ENCODE measurements around the gene ZNF19.
"Not testable (repeated sequence)": the region's sequence is repeated elsewhere in the genome, so short reads cannot be mapped to it uniquely, and the experiment has no call there.

ZNF19 gene
- total RNA-seq, result 0.29 to 4.7 (median 1.6) reads per million in 17 experiments

- no peak for DNase-seq
Measured at GRCh38 chr16:71489122-71489521, at the start of gene ZNF19. TSS of gene ZNF19 (minus strand) at chr16:71489324. CDS start at chr16:71482114, 7,210 bp downstream.

GRCh38 chr16:71537643-71538042 lies 48.5 kb upstream of the ZNF19 start:
- peak; percentile 38 to 63 (median 49) for DNase-seq

GRCh38 chr16:71536752-71537499 lies 47.8 kb upstream of the ZNF19 start:
- DNase-seq, result no peak

- no peak for DNase-seq
Measured at GRCh38 chr16:71532366-71532765, 43.2 kb upstream of the ZNF19 start.

DNA sequence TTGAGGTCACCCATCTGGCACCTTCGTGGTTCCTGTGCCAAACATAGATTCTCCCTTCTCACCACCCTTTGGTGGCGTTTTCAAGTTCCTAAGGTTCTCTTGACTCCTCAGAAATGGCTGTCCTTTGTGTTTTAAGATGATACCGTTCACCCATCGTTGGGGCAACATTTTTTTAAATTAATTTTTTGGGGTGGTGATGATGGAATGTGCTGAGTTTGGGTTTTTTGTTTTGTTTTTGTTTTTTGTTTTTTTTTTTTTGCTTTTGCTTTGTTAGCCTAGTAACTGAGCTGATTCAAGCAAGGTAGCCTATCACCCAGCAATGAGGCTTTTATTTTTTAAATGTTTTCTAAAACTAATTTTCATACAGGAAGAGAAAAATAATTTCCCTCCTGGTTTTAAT lies 39.7 kb upstream of the ZNF19 start:
- DNase-seq, result no peak

DNA sequence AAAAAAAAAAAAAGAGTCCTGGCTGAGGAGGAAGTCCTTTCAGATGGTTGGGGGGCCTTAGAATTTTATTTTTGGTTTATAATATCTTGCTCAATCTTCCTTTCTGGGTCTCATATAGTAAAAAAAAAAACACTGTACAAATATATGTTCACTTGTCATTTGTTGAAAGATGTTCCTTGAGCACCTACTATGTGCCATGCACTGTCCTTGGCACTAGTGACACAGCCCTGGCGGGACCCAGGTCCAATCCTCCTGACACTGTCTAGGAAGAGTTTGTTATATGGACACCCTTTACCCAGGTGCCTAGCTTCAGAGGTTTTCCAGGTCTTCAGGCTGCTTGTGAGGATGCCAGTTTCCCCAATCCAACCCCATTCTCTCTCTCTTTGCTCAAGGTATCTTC lies 39.1 kb upstream of the ZNF19 start:
- DNase-seq, result no peak

DNA sequence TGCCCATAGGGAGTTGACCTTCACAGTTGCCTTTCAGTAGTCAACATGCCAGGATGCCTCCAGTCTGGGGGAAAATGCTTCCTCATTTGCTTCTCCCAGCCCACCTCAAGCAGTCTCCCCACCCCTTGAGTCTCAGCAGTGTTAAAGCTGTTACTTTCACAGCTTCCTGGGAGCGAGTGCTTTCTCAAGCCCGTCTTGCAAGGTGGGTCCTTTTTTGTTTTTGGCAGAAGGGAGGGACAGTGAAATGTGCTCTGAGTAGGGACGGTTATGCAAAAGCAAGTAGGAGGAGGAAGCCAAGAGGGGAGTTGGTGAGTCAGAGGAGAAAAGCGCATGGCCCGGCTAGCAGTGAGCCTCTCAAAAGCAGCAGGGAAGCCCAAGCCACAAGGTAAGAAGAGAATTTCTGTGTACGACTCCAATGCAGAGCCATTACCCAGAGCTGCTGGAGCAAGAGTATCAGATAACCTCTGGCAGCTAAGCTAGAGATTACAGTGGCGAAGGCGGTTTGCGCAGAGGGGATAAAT lies 37.0 kb upstream of the ZNF19 start, which contains the start of gene CHST4:
Gene CHST4 (plus strand): TSS at position 316 of the 521 bp plus-strand sequence. CDS start 10,252 bp downstream, outside the sequence.
- peak; percentile 35 to 55 (median 50) for DNase-seq

DNA sequence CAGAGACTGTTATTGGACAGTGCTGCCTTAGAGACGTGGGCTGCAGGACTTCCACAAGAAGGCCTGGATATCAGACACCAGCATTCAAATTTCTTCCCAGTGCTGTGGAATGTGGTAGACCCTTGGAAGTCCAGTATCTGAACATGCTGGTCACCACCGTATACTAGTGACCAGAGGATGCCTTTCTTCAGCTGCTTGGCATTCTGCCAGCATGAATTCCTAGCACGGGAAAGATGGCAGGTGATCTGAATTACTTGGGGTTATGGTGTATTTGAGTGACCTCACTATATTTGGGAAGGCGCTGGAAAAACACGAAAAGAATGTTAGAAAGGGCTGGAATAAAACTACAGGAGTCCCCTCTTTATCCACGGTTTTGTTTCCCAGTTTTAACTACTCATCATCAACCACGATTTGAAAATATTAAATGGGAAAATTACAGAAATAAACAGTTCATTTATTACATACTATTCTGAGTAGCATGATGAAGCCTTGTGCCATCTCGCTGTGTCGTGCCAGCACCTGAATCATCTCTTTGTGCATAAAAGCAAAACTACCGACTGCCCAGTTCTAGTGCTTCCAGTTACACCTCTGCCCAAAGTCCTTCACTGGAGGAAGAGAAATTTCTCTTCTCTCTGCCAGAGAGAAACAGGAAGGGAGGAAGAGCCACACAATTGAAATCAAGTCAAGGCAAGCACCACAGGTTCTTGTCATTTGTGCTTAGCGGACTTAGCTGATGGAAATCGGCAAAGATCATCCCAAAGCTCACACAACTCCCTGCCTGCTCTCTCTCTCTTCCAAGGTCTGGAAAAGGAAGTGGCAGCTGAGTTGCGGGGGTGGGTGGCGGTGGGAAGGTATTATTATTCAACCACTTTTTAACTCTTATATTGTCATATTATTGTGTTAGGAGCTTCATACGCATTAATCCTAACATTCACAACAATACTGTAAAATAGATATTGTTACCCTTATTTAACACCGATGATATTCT lies 35.7 kb upstream of the ZNF19 start:
- no peak for DNase-seq

GRCh38 chr16:71520550-71520949 lies 31.4 kb upstream of the ZNF19 start:
- no peak for DNase-seq

GRCh38 chr16:71515026-71515425 lies 25.9 kb upstream of the ZNF19 start:
- no peak for DNase-seq

GRCh38 chr16:71514476-71514875 lies 25.4 kb upstream of the ZNF19 start:
- no peak for DNase-seq

DNA sequence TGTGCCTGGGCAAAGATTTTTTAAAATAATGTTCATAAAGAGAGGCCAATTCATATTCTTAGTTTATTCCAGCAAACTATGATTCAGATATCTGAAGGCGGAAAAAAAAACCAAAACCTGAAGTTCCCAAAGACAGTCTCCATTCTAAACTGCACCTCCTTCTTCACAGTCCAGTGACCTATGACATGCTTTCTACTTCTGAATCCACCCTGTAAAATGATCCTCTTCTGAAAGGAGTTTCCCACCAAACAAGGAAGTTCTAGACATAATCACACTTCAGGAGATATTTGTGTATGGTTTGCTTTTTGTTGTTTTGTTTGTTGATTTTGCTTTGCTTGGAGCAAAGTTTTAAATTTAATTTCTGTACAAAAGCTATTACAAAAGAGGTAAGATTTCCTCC lies 24.2 kb upstream of the ZNF19 start:
- DNase-seq, result no peak

DNA sequence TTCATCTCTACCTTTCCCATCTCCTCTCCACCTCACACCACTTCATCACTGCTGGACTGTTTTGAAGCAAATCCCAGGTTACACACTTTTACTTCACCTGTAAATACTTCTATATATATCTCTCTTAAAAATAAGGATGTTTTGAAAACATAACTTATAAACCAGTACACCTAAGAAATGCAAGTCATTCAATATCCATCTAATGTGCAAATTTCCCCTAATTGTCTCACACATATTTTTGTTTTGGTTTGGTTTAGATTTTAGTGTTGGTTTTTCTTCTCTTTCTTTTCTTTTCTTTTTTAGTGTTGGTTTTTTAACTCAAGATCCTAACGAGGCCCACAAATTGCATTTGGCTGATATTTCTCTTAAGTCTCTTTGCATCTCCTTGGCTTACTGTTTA lies 17.9 kb upstream of the ZNF19 start:
- no peak for DNase-seq

DNA sequence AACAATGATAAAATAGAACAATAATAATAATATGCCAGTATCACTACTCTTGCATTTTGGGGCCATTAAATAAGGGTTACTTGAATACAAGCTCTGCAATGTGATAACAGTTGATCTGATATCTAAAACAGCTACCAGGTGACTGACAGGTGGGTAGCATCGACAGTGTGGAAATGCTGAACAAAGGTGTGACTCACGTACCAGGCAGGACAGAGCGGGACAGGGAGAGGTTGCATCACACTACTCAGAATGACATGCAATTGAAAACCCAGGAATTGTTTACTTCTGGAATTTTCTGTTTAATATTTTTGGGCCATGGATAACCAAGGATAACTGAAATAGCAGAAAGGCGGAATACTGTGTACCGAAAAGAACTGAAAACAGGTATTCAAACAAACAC lies 15.8 kb upstream of the ZNF19 start:
- no peak for DNase-seq

DNA sequence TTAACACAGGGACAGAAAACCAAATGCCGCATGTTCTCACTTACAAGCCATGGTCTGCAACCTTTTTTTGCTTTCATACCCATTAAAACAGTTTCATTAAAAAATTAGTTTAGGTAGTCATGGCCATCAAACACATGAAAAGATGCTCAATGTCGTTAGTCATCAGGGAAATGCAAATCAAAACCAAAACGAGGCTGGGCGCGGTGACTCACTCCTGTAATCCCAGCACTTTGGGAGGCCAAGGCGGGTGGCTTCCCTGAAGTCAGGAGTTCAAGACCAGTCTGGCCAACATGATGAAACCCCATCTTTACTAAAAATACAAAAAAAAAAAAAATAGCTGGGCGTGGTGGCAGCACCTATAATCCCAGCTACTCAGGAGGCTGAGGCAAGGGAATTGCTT lies 14.9 kb upstream of the ZNF19 start:
- DNase-seq, result not testable (repeated sequence)

GRCh38 chr16:71501547-71501946 lies 12.4 kb upstream of the ZNF19 start:
- DNase-seq, result no peak

DNA sequence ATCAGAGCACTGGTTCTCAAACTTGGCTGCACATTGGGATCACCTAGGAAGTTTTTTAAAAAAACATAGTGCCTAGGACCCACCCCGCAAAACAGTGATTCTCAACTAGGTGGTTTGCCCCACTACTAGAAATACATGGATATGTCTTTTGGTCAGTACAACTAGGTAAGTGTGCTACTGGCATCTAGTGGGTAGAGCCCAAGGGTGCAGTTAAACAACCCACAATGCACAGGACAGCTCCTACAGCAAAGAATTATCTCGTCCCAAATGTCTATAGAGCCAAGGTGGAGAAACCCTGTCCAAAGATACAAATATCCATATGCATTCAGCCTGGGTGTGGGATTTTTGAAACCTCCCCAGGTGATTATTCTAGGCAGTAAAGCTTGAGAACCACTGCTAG lies 11.8 kb upstream of the ZNF19 start:
- no peak for DNase-seq

GRCh38 chr16:71499775-71500364 lies 10.7 kb upstream of the ZNF19 start:
- DNase-seq, result peak; percentile 64 to 75 (median 68)

- no peak for DNase-seq
Measured at GRCh38 chr16:71498031-71498430, 8.9 kb upstream of the ZNF19 start.

GRCh38 chr16:71493213-71493612 lies 4.1 kb upstream of the ZNF19 start:
- DNase-seq, result no peak

DNA sequence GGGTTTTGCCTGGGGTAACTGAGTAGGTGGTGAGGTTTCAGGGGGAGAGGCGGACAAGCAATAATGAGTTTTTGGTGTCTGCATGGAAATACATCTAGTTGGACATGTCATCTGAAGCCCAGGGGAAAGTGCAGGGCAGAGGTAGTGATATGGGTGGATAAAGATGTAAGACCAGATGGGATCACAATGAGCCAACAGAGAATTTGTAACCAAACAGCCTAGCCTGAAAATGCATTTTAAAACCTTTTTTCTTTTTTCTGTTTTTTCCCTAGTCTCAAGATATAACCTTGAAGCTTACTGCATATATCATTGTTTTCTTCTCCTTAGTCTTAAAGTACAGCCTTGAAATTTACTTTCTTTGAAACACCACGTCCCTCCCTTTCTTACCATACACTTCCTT lies 3.7 kb upstream of the ZNF19 start:
- DNase-seq, result no peak

DNA sequence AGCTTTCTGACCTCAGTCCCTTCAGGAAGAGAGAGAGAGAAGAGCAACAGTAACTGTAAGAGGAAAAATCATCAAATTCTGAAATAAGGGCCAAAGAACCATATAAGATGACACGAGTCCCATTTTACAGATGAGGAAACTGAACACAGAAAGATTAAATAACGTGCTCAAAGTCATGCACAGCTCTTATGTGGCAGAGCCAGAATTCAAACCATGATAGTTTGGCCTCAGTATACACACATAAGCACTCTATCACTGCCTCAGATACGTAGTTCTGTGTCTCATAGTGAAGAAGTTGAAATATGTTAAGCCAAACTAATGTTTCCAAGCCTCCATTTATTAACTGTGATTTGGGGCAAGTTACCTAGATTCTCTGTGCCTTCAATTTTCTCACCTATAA lies 1.9 kb upstream of the ZNF19 start:
- no peak for DNase-seq

DNA sequence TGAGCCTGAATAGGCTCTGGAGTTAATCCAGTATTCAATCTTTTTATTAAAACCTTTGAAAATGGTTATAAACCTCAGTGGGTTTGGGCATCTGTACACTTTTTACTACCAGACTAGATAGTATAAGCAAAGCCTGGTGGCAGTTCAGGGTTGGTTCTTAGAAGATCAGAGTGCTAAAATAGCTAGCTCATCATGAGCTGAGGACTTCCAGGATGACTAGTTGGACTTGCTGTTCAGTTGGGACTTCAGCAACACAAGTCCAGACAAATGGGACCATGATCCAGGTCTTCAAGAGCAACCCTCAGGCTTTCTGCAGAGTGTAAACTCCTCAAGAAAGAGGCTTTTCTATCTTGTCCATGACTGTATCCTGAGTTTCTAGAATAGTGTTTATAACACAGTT lies 1.2 kb upstream of the ZNF19 start:
- DNase-seq, result no peak

All from suppressor macrophage (primary cell).